Measurements from ENCODE around the gene TPRN. TPM values are rescaled to one million over a fixed set of nuclear protein-coding genes. Genes with fewer than 3 reads are reported as not detected.

Gene TPRN
- total and polyA plus RNA-seq, 2 of the 4 experiments (the other 2 are of a cell fraction), result 1.8 to 5.3 TPM

- no peak for TF ChIP-seq FOS (IDR thresholded peaks at IDR 0.05; ENCODE audit: low read depth, low read length)
- no peak for TF ChIP-seq USF2 (IDR thresholded peaks at IDR 0.05; ENCODE audit: low read depth, low read length)
- TF ChIP-seq POLR2A (IDR thresholded peaks at IDR 0.05; ENCODE audit: low read depth, low read length), result no peak
- TF ChIP-seq ELK1 (IDR thresholded peaks at IDR 0.05; ENCODE audit: borderline replicate concordance, low read depth, low read length), result no peak
- no peak for TF ChIP-seq RFX5 (IDR thresholded peaks at IDR 0.05; ENCODE audit: low read depth, low read length)
- no peak for TF ChIP-seq NFE2L2 (IDR thresholded peaks at IDR 0.05; ENCODE audit: low read depth, low read length)
- no peak for TF ChIP-seq MAZ (IDR thresholded peaks at IDR 0.05; ENCODE audit: borderline replicate concordance, low read depth, low read length)
- TF ChIP-seq MXI1 (IDR thresholded peaks at IDR 0.05; ENCODE audit: borderline replicate concordance, low read depth, low read length), result no peak
- TF ChIP-seq, protein P1, sequence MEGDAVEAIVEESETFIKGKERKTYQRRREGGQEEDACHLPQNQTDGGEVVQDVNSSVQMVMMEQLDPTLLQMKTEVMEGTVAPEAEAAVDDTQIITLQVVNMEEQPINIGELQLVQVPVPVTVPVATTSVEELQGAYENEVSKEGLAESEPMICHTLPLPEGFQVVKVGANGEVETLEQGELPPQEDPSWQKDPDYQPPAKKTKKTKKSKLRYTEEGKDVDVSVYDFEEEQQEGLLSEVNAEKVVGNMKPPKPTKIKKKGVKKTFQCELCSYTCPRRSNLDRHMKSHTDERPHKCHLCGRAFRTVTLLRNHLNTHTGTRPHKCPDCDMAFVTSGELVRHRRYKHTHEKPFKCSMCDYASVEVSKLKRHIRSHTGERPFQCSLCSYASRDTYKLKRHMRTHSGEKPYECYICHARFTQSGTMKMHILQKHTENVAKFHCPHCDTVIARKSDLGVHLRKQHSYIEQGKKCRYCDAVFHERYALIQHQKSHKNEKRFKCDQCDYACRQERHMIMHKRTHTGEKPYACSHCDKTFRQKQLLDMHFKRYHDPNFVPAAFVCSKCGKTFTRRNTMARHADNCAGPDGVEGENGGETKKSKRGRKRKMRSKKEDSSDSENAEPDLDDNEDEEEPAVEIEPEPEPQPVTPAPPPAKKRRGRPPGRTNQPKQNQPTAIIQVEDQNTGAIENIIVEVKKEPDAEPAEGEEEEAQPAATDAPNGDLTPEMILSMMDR (conservative IDR thresholded peaks at IDR 0.05; ENCODE audit: low read depth, low read length), result no peak
- TF ChIP-seq SMC3 (IDR thresholded peaks at IDR 0.05; ENCODE audit: low read depth, low read length), result no peak
- TF ChIP-seq CHD1 (IDR thresholded peaks at IDR 0.05; ENCODE audit: low read depth, low read length), result no peak
- no peak for TF ChIP-seq RAD21 (IDR thresholded peaks at IDR 0.05; ENCODE audit: low read length)
- no peak for TF ChIP-seq RCOR1 (IDR thresholded peaks at IDR 0.05; ENCODE audit: insufficient replicate concordance, low read length)
- TF ChIP-seq BHLHE40 (IDR thresholded peaks at IDR 0.05; ENCODE audit: low read depth, low read length), result no peak
- TF ChIP-seq CEBPB (IDR thresholded peaks at IDR 0.05; ENCODE audit: low read depth, low read length), result no peak
- no peak for TF ChIP-seq MAFK (IDR thresholded peaks at IDR 0.05; ENCODE audit: low read depth, low read length)
- Histone ChIP-seq H3K18ac (ENCODE audit: low read depth, low read length) (no peak overlapping the region), H3K4me2 (ENCODE audit: low read depth, low read length) (no peak overlapping the region), H3K36me3 (ENCODE audit: control insufficient read depth, insufficient read depth, low read length) (no peaks in the 10 kb centered on the region), H3K79me1 (ENCODE audit: low read depth in 1 of 2, low read length in 2 of 2) (no peaks in the 10 kb centered on the region), H2AK5ac (ENCODE audit: low read depth, low read length) (no peak overlapping the region), H3K14ac (replicated peaks; ENCODE audit: low read depth, low read length) (no peak overlapping the region), H2AFZ (replicated peaks; ENCODE audit: low read length, poor library complexity) (no peak overlapping the region), H2BK20ac (ENCODE audit: low read depth, low read length) (no peak overlapping the region), H4K5ac (ENCODE audit: low read depth, low read length) (no peak overlapping the region), H3K9me3 (ENCODE audit: control insufficient read depth, insufficient read depth, low read length) (no peaks in the 10 kb centered on the region), H3K4ac (ENCODE audit: low read depth, low read length) (no peak overlapping the region), H3K23ac (ENCODE audit: low read depth, low read length) (no peak overlapping the region), H2BK120ac (ENCODE audit: low read depth, low read length) (no peak overlapping the region), H2BK15ac (ENCODE audit: low read depth, low read length) (no peak overlapping the region), H2AK9ac (replicated peaks; ENCODE audit: low read depth, low read length, poor library complexity) (no peak overlapping the region), H3K27ac (ENCODE audit: insufficient read depth, low read length) (no peak overlapping the region), H3K9me1 (ENCODE audit: insufficient read depth, low read length) (0 out of 2 replicates have a peak, but pooled peaks cover 4% of the 10 kb centered on the region), H3K27me3 (ENCODE audit: control insufficient read depth, insufficient read depth, low read length) (peaks cover 19% of the 10 kb centered on the region), H2BK5ac (ENCODE audit: low read depth, low read length, poor library complexity, severe bottlenecking) (no peak overlapping the region), H4K20me1 (ENCODE audit: insufficient read depth, low read length) (no peaks in the 10 kb centered on the region), H3K9ac (ENCODE audit: low read depth, low read length) (no peak overlapping the region), H4K8ac (ENCODE audit: low read depth in 2 of 2, low read length in 2 of 2) (no peak overlapping the region), H4K91ac (ENCODE audit: insufficient read depth, low read depth, low read length) (no peak overlapping the region), H3K4me1 (ENCODE audit: control insufficient read depth, insufficient read depth, low read length) (no peaks in the 10 kb centered on the region), H3K4me3 (ENCODE audit: insufficient read depth, low read depth, low read length) (no peak overlapping the region), H3K56ac (ENCODE audit: extremely low read depth, insufficient read depth, low read length) (no peak overlapping the region)
- POLR2A ChIA-PET (ENCODE audit: unreplicated experiment), result no interaction called here
- CTCF ChIA-PET, result no interaction called here
- DNase-seq (no peak), ATAC-seq (ENCODE audit: low read depth) (no peak)
- intact Hi-C loops (cut with micrococcal nuclease), result no loop called here
- 82% methylated on average over 14 of the region's 26 CpGs; no CpG with 5 or more reads in 1 of the 2 experiments for WGBS, 2 experiments (ENCODE audit: extremely low coverage in 2 of 2, insufficient read length in 1 of 2)
- dilution Hi-C loops (cut with HindIII; ENCODE audit: low sequenced_read_pairs, unreplicated experiment), result no loop called here
- in situ Hi-C loops (cut with MboI; ENCODE audit: low sequenced_read_pairs), result no loop called here
- no TSS peak for BruUV-seq (replicated peaks)
Measured at GRCh38 chr9:137147091-137147792, 53.3 kb downstream of the TPRN start.
